Kidney epithelial cell (primary cell): ENCODE results near the gene ZNF578. TPM values are rescaled to one million over a fixed set of nuclear protein-coding genes. Genes with fewer than 3 reads are reported as not detected.
"Not testable (repeated sequence)": the region's sequence is repeated elsewhere in the genome, so short reads cannot be mapped to it uniquely, and the experiment has no call there.

Source experiments
- DNase-seq: peaks from one replicate; pipeline ENCODE4 v3.0.0-alpha.2; 2010; ENCODE audit warnings: low read depth
- H3K27me3 ChIP-seq: 2 replicates; pipeline ENCODE4 v1.6.0; 2011; ENCODE audit warnings: low read length; ENCODE audit not compliant: control insufficient read depth, insufficient read depth
- H3K36me3 ChIP-seq: 2 replicates; pipeline ENCODE4 v1.5.1; 2011; ENCODE audit warnings: low read length; ENCODE audit not compliant: control insufficient read depth, insufficient read depth
- H3K4me3 ChIP-seq: 2 replicates; pipeline ENCODE4 v1.5.1; 2011; ENCODE audit warnings: low read depth, mild to moderate bottlenecking, control low read depth, low read length
- CTCF ChIP-seq: IDR thresholded peaks from 2 replicates; pipeline ENCODE4 v1.5.1; 2011; ENCODE audit warnings: mild to moderate bottlenecking, moderate library complexity, low read length, control low read depth, inconsistent platforms; ENCODE audit not compliant: insufficient read depth, poor library complexity, severe bottlenecking
- total RNA-seq: library from RNA; depleted of rRNA; stranded (reverse); fragments of >200 nt; gene quantifications from 2 replicates; pipeline ENCODE4 v1.2.3, GENCODE V29; 2015

ZNF578 gene
- total RNA-seq, 1 donor from 2014 or later = 4.0 TPM

- no peak for TF ChIP-seq CTCF
- no peak for DNase-seq
- Histone ChIP-seq H3K4me3 (no peak overlapping the region), H3K36me3 (no peaks in the 10 kb centered on the region), H3K27me3 (no peaks in the 10 kb centered on the region)
These were observed 8.8 kb upstream of the ZNF578 start for GRCh38 chr19:52444506-52444905.

- no peak for DNase-seq
- Histone ChIP-seq H3K4me3 (no peak overlapping the region), H3K27me3 (no peaks in the 10 kb centered on the region), H3K36me3 (no peaks in the 10 kb centered on the region)
- TF ChIP-seq CTCF = no peak
These were observed 2.1 kb upstream of the ZNF578 start for GRCh38 chr19:52451241-52451640.

DNA sequence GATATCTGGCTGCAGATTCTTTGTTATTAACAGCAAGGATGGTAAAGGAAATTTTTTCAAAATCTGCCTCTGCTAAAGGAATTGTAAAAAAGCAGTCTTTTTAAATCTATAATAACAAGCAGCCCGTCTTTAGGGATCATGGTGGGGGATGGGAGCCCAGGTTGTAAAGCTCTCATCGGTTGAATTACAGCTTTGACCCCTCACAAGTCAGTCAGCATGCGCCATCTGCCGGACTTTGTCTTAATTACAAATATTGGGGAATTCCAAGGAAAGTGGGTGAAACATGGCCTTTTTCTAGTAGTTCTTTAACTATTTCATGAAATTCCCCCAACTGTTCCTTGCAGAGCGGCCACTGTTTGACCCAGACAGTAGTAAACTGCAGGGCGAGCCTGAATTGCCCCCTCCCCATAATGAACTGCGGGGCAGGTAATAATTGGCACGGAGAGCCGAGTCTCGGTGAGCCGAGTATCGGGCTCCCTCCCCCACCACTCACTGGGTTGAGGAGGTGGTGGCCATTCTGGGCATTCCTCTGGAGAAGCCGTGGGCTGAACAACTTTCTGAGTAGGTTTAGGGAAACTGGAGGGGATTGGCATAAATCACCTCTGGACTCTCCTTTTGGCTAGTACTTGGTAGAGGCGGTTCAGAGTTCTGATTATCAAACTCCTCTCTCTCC lies 11.6 kb downstream of the ZNF578 start:
- Histone ChIP-seq H3K27me3 (no peaks in the 10 kb centered on the region), H3K36me3 (no peaks in the 10 kb centered on the region), H3K4me3 (no peak overlapping the region)
- TF ChIP-seq CTCF = no peak
- DNase-seq = no peak

DNA sequence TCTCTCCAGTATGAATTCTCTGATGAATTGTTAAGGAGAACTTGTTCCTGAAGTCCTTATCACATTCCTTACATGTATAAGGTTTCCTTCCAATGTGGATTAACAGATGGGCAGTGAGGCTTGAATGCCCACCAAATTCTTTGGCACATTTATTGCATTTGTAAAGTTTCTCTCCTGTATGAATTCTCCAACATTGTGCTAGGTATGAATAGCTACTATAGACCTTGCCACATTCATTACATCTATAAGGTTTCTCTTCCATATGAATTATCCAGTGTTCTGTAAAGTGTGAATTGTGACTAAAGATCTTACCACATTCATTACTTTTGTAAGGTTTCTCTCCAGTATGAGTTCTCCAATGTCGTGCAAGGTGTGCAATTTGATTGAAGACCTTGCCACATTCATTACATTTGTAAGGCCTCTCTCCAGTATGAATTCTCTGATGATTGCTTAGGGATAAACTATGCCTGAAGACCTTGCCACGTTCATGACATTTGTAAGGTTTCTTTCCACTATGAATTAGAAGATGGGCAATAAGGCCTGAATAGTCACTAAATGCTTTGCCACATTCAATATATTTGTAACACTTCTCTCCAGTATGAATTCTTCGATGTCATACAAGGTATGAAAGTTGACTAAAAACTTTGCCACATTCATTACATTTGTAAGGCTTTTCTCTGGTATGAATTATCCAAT lies 20.4 kb downstream of the ZNF578 start:
- no peaks in the 10 kb centered on the region for H3K36me3 ChIP-seq
- H3K27me3 ChIP-seq = no peaks in the 10 kb centered on the region
- no peak overlapping the region for H3K4me3 ChIP-seq
- TF ChIP-seq CTCF = no peak
- DNase-seq = no peak

DNA sequence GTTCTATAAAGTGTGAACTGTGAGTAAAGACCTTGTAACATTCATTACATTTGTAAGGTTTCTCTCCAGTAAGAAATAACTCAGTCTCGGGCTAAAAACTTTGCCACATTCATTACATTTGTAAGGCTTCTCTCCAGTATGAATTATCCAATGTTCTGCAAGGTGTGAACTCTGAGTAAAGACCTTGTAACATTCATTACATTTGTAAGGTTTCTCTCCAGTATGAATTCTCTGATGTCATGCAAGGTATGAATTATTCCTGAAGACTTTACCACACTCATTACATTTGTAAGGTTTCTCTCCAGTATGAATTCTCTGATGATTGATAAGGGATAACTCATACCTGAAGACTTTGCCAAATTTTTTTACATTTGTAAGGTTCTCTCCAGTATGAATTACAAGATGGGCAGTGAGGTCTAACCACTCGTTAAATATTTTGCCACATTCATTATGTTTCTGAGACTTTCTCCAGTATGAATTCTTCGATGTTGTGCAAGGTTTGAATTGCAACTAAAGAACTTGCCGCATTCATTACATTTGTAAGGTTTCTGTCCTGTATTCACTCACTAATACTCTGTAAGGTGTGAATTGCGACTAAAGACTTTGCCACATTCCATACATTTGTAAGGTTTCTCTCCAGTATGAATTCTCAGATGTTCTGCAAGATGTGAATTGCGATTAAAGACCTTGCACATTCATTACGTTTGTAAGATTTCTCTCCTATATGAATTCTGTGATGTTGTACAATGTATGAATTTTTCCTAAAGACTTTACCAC lies 21.2 kb downstream of the ZNF578 start:
- TF ChIP-seq CTCF = no peak
- DNase-seq = no peak
- no peaks in the 10 kb centered on the region for H3K27me3 ChIP-seq
- H3K4me3 ChIP-seq = no peak overlapping the region
- H3K36me3 ChIP-seq = no peaks in the 10 kb centered on the region

GRCh38 chr19:52484111-52484743 lies 30.9 kb downstream of the ZNF578 start:
- H3K27me3 ChIP-seq, DNase-seq, H3K4me3 ChIP-seq, H3K36me3 ChIP-seq: not testable (repeated sequence)

DNA sequence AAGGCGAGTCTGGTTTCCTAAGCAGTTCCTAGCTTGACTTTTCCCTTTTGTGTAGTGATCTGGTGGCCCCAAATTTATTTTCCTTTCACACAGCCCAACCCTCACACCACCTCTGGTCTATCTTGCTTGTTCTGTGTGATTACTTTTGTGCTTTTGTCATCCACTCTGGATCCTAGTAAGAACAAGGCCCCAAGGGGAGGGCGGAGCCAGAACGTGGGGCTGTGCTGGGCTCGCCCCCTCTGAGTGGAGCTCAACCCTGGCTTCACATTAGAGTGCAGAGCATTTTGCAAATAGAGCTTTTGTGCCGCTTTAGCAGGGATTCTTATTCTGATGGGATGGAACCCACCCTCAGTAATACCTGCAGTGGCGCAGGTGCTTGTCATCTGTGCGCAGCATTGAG lies 31.7 kb downstream of the ZNF578 start:
- not testable (repeated sequence) for H3K4me3 ChIP-seq, DNase-seq, H3K27me3 ChIP-seq, H3K36me3 ChIP-seq

GRCh38 chr19:52485561-52486240 lies 32.3 kb downstream of the ZNF578 start:
- not testable (repeated sequence) for H3K27me3 ChIP-seq, H3K36me3 ChIP-seq, H3K4me3 ChIP-seq, DNase-seq
